ENCODE measurements around the gene CREG1.

Gene CREG1

DNA sequence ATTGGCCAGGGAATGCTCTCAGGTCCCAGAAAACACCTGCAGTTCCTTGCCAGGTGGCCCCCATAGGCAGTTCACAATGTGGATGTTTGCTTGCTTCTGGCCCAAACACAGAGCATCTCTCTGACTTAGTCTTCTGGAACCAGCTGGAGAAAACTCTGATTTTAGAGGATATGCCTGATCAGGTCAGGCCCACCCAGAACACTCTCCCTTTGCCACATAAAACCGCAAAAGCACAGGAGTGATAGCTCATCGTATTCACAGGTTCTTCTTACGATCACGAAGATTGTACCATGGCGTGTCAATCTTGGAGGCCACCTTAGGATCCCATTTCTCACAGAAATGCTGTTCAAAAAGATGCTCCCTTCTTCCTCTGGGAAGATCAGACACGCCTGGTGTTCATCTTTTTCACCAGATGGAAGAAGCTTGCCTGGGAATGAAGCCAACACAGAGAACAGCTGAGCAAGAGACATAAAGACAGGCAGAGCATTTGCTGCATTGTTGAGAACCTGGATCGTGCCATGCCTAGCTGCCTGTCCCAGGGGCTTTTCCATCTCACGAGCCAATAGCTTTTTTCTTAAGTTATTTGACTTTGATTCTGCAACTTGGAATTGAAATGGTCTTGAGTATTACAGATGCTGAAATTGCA lies 23.6 kb downstream of the CREG1 start:
- no peak for DNase-seq

GRCh38 chr1:167528057-167528728 lies 25.4 kb downstream of the CREG1 start:
- DNase-seq, result no peak

GRCh38 chr1:167526667-167527383 lies 26.7 kb downstream of the CREG1 start:
- no peak for DNase-seq

GRCh38 chr1:167524651-167525050 lies 28.9 kb downstream of the CREG1 start:
- no peak for DNase-seq

- DNase-seq, result no peak
Observed at GRCh38 chr1:167522246-167522645, 31.3 kb downstream of the CREG1 start.

DNA sequence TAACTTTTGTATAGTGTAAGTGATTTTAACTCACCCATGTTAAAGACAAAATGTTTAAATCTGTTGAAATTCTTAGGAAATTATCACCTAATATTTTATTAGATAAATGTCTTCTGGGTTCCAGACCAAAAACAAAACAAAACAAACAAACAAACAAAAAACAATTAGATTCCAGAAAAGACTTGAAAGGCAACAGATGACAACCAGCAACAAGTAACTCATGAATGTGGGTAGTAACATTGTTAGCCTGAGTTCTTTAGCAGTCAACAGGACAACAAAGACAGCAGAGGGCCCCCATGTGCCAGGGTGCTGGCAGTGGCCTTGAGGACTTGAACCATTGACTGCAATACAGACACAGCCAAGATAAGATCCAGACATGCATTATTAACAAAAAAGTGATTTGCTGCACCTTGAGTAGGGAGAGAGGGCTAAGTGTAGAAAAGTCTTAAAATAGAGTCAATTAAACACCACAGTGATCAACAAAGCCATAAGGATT lies 32.8 kb downstream of the CREG1 start:
- no peak for DNase-seq

DNA sequence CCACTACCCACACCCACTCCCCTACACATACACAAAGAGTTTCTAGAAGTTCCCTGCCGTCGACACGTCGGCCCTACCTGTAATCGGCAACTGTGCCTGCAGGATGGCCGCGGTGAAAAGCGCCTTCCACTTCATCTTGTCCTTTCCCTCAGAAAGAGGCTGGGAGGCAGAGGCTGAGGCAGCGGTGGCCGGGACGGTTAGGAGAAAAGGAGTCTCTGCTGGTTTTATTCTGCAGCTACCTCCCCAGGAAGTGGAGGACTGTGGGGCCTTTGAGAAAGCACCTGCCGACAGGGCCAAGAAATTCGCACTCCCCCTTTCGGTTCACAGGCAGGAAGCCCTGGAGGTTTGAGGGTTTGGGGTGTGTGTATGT lies 35.2 kb downstream of the CREG1 start, which contains the start of gene CD247:
Gene CD247, minus strand, starts transcription at position 199 of the 370 bp plus-strand sequence. Its CDS starts 64 bp downstream, at position 135.
- peak; percentile 81 to 85 for DNase-seq

DNA sequence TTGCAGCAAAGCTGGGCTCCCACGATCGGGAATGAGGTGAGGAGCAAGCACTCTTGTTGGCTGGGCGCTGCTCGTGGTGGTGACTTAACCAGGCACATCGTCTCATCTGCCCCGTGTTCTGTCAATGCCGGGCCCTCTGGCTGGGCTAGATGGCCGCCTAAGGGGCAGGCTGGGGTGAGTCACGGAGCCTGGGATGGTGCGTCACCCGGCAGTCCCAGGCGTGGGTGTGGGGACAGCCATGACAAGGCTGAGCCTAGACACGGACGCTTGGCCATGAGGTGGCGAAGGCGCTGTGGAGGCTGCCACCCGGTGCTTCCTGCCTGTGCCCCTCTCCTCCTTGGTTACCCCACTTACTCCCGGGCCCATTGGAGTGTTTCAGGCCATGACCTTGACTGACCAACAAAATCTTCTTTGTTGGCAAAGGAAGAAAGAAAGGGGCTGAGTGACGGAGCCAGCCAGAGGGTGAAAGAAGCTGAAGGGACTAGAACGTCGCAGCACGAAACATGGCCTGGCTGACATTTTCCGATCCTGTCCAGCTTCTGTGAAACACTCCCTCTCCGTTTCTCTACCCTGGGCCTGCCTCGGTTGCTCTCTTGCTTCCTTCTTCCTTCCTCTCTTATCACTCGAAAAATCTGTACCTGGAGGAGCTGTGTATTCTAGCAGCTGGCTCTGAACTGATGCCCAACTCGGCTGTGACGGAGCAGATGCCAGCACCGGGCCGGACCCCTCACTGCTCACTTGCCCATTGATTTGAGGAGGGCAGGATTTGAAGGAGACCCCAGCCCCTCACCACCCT lies 35.8 kb downstream of the CREG1 start:
- DNase-seq, result peak; percentile 82 to 83

- DNase-seq, result peak; percentile 39 to 61
Observed at GRCh38 chr1:167516404-167517388, 36.9 kb downstream of the CREG1 start.

- no peak for DNase-seq
Observed at GRCh38 chr1:167515893-167516321, 37.7 kb downstream of the CREG1 start.

DNA sequence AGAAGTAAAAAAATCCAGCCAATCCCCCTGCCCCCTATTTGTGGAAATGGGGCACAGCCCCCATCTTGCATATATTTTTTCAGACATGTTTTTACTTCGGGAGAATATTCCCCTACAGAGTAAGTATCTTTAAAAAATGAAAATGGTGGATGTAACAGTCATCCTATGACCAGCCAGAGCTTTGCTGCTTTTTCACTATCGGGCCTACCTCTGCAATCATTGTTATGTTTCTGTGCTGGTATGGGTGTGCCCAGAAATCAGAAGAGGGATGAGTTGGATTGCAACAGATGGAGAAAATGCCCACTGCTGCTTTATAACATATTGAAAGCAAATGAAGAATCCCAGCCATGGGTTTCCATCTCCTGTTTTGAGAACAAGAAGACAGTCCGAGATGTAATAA lies 38.1 kb downstream of the CREG1 start:
- DNase-seq, result no peak

- DNase-seq, result no peak
Observed at GRCh38 chr1:167514288-167514687, 39.3 kb downstream of the CREG1 start.

GRCh38 chr1:167512046-167512654 lies 41.4 kb downstream of the CREG1 start:
- no peak for DNase-seq

DNA sequence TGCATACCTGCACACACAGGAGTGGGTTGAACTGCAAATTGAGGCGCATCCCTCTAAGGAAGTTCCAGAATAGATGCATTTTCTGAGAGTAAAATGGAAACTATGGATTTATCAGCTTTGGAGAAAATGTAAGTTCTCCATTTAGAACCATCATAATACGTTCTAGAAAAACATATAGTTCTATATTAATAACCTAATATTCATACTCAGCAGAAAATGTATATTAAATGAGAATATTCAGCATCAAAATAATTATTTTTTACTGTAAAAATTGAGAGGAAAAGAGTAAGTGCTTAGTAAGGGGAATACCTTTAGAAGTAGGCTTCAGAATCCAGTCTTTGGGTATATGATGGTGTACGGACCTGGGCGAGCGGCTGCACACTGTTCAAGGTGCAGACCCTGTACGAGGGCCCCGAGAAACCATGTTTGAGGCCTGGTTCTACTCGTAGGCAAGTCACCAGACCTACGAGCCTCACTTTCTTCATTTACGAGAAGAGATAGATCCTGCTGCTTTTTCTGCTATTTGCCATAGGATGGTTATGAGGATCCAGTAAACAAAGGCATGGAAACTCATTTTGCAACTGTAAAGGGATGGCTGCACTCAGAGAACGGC lies 42.1 kb downstream of the CREG1 start:
- DNase-seq, result no peak

GRCh38 chr1:167510881-167511280 lies 42.7 kb downstream of the CREG1 start:
- no peak for DNase-seq

DNA sequence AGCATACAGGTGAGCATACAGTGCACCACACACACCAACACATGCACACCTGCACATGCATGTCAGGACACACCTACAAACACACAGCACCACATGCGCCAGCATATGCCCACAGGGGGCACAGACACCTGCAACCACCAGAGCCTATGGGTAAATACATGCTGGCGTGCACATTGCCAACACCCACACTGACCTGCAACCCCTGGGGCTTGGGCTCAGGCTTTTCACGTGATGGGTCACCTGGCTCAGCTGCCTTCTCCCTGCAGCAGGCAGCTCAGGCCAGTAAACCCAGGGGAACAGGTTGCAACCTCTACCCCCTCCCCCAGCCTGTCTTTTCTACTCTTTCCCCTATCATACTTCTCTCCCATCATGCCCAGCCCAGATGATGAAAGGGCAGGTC lies 43.3 kb downstream of the CREG1 start:
- DNase-seq, result no peak

DNA sequence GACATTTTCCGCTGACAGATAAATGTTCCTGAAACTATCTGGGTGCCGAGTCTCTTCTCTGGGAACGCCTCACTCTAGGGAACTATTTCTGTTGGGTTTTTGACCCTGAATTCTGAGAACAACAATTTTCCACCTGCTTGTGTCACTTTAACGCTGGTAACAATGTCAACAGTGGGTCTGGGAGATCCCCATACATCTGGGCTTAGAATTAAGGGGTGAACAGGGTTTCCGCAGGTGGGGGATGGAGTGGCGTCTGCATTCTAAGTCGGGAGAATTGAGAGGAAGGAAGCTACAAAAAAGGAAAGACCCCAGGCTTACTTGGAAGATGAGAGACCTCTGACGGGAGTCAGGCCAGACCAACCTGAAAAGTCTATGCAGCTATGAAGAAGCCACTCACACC lies 44.0 kb downstream of the CREG1 start:
- no peak for DNase-seq

DNA sequence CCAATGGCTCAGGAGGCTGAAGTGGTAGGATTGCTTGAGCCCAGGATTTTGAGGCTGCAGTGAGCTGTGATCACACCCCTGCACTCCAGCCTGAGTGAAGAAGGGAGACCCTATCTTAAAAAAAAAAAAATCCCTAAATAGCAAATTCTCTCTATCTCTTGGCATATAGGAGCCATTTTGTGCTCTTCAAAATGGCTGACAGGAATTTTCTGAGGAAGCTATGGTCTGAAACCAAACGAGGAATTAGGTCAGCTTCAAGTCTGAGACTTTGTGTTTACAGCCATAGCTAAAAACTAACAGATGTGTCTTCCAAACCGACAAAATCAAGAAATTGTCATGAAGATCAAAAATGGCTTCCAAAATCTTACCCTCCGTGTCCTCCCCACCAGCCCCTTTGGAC lies 45.8 kb downstream of the CREG1 start:
- no peak for DNase-seq

DNA sequence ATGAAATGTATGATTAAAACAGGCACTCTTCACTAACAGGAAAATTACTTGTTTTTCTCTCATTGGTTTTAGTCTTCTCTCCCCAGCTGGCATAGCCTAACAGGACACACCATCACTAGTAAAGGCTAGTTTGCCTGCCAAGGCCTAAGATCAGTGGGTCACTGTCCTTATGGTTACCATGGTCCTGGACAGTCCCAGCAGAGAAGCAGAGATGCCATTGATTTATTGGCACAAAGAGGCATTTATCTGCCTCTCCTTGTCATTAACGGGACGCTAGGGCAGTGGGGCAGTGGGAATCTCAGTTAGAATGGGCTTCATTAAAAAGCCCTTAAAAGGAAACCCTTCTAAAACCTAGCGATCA lies 49.1 kb downstream of the CREG1 start:
- no peak for DNase-seq

DNA sequence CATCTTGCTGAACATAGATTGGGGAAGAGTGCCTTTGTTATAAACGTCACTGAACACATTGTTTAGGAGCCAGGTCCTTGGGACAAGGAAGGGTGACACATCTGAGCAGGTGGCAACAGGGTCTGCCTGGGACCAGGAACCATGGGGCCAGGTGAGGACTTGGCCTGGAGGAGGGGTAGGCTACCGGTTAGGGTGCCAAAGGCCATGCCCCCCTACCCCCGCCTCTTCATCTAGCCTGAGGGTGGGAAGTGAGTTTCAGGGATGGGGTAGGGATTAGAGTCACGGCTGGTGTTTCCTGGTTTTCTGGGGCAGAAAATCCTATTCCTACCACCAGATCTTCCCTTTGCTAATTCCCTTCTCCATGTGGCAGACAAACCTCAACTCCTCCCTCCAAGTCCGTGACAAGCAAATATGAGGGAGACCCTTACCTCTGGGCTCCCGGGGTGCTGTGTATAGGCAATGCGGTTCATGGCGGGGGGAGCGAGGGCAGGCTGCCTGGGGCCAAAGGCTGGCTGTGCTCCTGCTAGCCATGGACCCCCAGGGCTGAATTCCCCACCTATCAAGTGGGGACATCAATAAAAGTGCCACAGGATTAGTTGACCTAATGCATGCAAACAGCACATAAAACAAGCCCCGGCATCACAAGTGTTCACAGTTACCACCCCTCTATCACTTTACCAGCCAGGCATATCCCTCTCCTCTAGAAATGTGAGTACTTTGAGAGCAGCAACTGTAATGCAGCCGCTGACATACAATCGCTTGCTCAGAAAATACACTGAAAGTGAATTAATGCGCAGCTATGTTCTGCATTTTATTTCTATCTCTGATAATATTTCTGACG lies 49.7 kb downstream of the CREG1 start:
- no peak for DNase-seq
